GM10266 (cell line): Measurements from ENCODE around the gene FASN.

ENCODE experiments used
- DNase-seq: peaks from one replicate; pipeline ENCODE4 v3.0.0; 2012; ENCODE audit errors: extremely low spot score
- TF ChIP-seq, protein P1 (sequence below): IDR thresholded peaks from 2 replicates; pipeline ENCODE4 v1.5.1; 2012; ENCODE audit warnings: mild to moderate bottlenecking, low read depth; ENCODE audit not compliant: control insufficient read depth, insufficient read depth; ENCODE audit errors: missing control alignments

Gene FASN

DNA sequence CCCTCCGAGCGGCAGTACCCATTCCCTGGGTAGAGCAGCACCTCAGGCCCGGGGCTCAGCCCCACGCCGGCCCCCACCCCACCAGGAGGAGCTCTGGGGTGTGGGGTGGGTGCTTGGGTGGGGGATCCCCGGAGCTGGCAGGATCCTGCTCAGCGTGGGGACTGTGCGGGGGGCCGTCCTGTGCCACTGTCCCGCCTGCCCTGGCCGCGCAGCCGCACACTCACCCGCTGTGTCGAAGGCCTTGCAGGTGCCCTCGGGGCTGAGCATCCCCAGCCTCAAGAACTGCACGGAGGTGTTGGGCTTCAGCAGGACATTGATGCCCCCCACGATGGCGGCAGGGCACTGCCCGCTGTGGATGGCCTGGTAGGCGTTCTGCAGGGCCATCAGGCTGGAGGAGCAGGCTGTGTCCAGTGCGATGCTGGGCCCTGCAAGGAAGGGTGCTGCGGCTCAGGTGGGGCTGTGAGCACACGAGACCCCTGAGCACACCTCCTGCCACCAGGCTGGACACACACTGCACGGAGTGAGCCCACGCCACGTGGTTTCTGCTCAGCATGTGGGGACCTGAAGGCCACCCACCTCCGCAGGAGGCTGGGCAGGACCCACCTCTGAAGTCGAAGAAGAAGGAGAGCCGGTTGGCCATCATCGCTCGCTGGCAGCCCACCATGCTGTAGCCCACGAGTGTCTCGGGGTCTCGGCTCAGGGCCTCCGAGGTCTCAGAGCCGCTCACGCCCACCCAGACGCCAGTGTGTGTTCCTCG lies 4.9 kb downstream of the FASN start:
- no peak for DNase-seq
- TF ChIP-seq, protein P1, sequence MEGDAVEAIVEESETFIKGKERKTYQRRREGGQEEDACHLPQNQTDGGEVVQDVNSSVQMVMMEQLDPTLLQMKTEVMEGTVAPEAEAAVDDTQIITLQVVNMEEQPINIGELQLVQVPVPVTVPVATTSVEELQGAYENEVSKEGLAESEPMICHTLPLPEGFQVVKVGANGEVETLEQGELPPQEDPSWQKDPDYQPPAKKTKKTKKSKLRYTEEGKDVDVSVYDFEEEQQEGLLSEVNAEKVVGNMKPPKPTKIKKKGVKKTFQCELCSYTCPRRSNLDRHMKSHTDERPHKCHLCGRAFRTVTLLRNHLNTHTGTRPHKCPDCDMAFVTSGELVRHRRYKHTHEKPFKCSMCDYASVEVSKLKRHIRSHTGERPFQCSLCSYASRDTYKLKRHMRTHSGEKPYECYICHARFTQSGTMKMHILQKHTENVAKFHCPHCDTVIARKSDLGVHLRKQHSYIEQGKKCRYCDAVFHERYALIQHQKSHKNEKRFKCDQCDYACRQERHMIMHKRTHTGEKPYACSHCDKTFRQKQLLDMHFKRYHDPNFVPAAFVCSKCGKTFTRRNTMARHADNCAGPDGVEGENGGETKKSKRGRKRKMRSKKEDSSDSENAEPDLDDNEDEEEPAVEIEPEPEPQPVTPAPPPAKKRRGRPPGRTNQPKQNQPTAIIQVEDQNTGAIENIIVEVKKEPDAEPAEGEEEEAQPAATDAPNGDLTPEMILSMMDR = no peak

GRCh38 chr17:82092628-82092994 lies 5.4 kb downstream of the FASN start:
- no peak for DNase-seq
- TF ChIP-seq, protein P1 = no peak

DNA sequence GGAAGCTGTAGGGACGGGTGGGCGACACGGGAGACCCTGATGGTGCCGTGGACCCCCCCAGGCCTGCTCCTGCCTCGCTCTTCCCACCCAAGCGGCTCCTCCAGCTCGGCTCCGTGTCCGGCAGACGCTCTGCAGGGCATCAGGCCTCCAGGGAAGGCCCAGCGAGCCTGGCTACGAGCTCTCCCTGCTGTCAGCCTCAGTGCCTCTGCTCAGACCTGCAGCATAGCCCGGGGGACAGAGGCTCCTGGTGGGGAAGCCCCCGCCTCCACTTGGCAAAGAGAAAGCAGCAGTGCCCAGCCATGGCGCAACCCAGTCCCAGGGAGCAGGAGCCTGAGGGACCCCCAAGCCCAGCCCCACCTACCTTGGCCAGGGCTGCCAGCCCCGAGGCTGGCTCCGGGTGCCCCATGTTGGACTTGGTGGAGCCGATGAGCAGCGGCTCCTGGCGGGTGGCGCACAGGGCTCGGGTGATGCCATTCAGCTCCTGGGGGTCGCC lies 5.9 kb downstream of the FASN start:
- TF ChIP-seq, protein P1 = no peak
- no peak for DNase-seq

DNA sequence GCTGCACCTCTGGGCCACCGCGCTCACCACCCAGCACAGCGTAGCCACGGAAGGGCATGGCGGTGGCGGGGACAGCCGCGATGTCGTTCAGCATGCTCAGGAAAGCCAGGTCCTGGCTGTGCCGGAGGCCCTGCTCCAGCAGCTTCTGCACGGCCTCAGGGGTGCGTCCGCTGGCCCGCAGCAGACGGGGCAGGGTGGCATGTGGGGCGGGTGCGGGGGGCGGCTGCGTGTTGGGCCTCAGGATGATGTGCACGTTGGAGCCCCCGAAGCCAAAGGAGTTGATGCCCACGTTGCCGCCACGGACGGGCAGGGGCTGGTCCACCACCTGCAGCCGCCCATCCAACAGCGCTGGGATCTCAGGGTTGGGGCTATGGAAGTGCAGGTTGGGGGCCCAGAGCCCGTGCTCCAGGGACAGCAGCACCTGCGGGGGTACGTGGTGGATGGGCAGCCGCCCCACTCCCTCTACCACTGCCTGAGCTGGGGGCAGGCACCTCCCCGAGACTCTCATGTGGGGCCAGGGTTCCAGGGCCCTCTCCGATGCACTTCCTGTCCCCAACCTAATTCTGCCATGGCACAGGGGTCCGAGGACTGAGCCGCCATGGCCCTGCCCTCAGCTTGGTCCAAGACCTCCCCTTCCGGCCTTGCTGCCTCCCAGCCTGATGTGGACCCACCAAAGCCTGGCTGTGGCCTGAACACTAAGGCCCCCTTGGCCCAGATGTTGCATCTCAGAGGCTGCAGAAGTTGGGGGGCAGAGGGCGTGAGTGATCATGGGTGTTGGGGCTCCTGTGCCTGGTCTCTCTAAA lies 6.6 kb downstream of the FASN start:
- DNase-seq = no peak
- TF ChIP-seq, protein P1 = no peak

DNA sequence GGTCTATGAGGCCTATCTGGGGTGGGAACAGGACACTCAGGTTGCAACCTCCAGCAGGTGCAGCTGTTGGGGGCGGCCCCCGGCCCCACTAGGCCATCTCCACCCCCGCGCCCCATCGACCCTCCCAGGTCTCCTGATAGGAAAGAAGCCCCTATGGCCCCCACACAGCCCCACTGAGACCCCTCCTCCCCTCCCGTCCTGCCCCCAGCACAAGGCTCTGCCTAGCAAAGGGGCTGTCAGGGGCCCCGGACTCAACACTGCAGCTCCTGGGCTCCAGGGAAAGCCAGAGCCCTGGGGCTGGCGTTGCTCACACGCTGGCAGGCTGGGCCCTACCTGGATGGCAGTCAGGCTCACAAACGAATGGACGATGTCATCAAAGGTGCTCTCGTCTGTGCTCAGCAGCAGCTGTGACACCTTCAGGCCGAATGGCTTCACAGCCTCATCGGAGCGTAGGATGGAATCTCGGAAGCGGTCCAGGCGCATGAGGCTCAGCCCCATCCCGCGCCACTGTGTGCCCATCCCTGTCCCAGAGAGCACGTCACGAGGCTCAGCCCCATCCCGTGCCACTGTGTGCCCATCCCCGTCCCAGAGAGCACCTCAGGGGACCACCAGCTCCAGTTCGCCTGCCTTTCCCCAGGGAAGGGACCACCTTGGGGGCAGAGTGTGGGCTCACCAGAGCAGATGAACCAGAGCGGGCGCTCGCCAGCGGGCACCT lies 7.3 kb downstream of the FASN start:
- TF ChIP-seq, protein P1 = no peak
- DNase-seq = no peak

- no peak for DNase-seq
- TF ChIP-seq, protein P1 = no peak
These were observed 8.1 kb downstream of the FASN start for GRCh38 chr17:82089723-82090548.
